K562 (cell line): Measurements from ENCODE around the gene FAM107B. TPM values are rescaled to one million over a fixed set of nuclear protein-coding genes. Genes with fewer than 3 reads are reported as not detected.

ENCODE experiments used
- ATAC-seq: fragments of 200-7000 bp; cut with Tn5 transposase; 3 replicates; pipeline ENCODE4 v1.9.1; 2020; ENCODE audit warnings: moderate library complexity
- BruUV-seq: library from RNA; stranded (reverse); fragments of 400-500 nt; replicated peaks from 2 replicates; lab custom pipeline; 2021; lab: Mats Ljungman, UMichigan
- CTCF ChIA-PET: fragments of 300-600 bp; formaldehyde crosslinking; extraction: SDS; loops from one replicate; lab custom pipeline; 2021; ENCODE audit warnings: low intra/inter-chr PET ratio; lab: Yijun Ruan, JAX
- POLR2A ChIA-PET: fragments of 300-600, 350-650 bp; sonication (Branson Sonifier 250); formaldehyde crosslinking; extraction: SDS; loops from one replicate; lab custom pipeline; 2021; ENCODE audit warnings: antibody characterized with exemption, inconsistent platforms; lab: Yijun Ruan, JAX
- DNase-seq, 4 experiments: peaks; one replicate each; pipeline versions ENCODE4 v3.0.0 to v3.0.0-alpha.2; 2011 to 2018; ENCODE audit warnings: low spot score in 3 of 4, mixed read lengths in 3 of 4; ENCODE audit errors: extremely low read depth in 1 of 4
- FAIRE-seq: peaks from 2 replicates; lab custom pipeline; 2011; peaks lifted over from hg19 to GRCh38; lab: Jason Lieb, UNC
- H2AFZ ChIP-seq: 2 replicates; pipeline ENCODE4 v1.6.0; 2011; ENCODE audit warnings: low read depth, low read length, control low read depth, inconsistent platforms
- H3K27ac ChIP-seq: fragments of 200-600 bp; 3 replicates; pipeline ENCODE4 v1.8.0; 2011; ENCODE audit warnings: low read depth, mild to moderate bottlenecking, control low read depth, inconsistent platforms, low read length, moderate library complexity, mixed read lengths; ENCODE audit errors: extremely low read depth
- H3K27me3 ChIP-seq, 2 experiments: fragments of 300-600 bp in 1 of 2; 2 replicates in 1 of 2; 3 replicates in 1 of 2; pipeline versions ENCODE4 v1.6.0 to v1.8.0; 2011; ENCODE audit warnings: inconsistent platforms in 2 of 2, low read length in 2 of 2, mild to moderate bottlenecking in 1 of 2, mixed read lengths in 1 of 2, moderate library complexity in 1 of 2; ENCODE audit not compliant: control insufficient read depth in 2 of 2, insufficient read depth in 2 of 2
- H3K36me3 ChIP-seq: fragments of 300-600 bp; 3 replicates; pipeline ENCODE4 v1.8.0; 2011; ENCODE audit warnings: mild to moderate bottlenecking, low read length, inconsistent platforms; ENCODE audit not compliant: control insufficient read depth, insufficient read depth
- H3K4me1 ChIP-seq, 2 experiments: fragments of 200-600 bp in 1 of 2; replicated peaks in 1 of 2; 2 replicates in 1 of 2; 3 replicates in 1 of 2; pipeline versions ENCODE4 v1.5.1 to v1.8.0; 2011; ENCODE audit warnings: inconsistent platforms in 2 of 2, low read length in 2 of 2, mild to moderate bottlenecking in 1 of 2, mixed read lengths in 1 of 2, moderate library complexity in 1 of 2; ENCODE audit not compliant: control insufficient read depth in 2 of 2, insufficient read depth in 2 of 2
- H3K4me2 ChIP-seq: 2 replicates; pipeline ENCODE4 v1.6.1; 2011; ENCODE audit warnings: low read length, control low read depth, inconsistent platforms, mixed read lengths; ENCODE audit not compliant: insufficient read depth
- H3K4me3 ChIP-seq: fragments of 200-600 bp; sonication (generic), shearing (Covaris generic); 2 replicates; pipeline ENCODE4 v1.5.1; 2016; ENCODE audit warnings: control low read depth, inconsistent platforms
- H3K79me2 ChIP-seq: fragments of 200-600 bp; 3 replicates; pipeline ENCODE4 v1.8.0; 2011; ENCODE audit warnings: low read length, inconsistent platforms; ENCODE audit not compliant: control insufficient read depth, insufficient read depth
- H3K9ac ChIP-seq, 2 experiments: 2 replicates each; pipeline versions ENCODE4 v1.6.0 to v1.6.1; 2011; ENCODE audit warnings: low read depth in 2 of 2, low read length in 2 of 2, control low read depth in 1 of 2, inconsistent platforms in 1 of 2, mild to moderate bottlenecking in 1 of 2, mixed read lengths in 1 of 2; ENCODE audit not compliant: insufficient read depth in 1 of 2
- H3K9me1 ChIP-seq: one replicate; pipeline ENCODE4 v1.6.0; 2011; ENCODE audit warnings: inconsistent platforms, mild to moderate bottlenecking, low read length, moderate library complexity; ENCODE audit not compliant: control insufficient read depth, insufficient read depth
- H3K9me3 ChIP-seq: replicated peaks from 2 replicates; pipeline ENCODE4 v1.5.1; 2011; ENCODE audit warnings: low read depth, low read length, inconsistent platforms; ENCODE audit not compliant: control insufficient read depth, insufficient read depth
- H4K20me1 ChIP-seq: replicated peaks from 2 replicates; pipeline ENCODE4 v1.6.1; 2011; ENCODE audit warnings: low read length, inconsistent platforms, mixed read lengths; ENCODE audit not compliant: control insufficient read depth, insufficient read depth
- PRMT5 ChIP-seq: sonication (generic); formaldehyde crosslinking; IDR thresholded peaks from 2 replicates; pipeline ENCODE4 v1.5.0; 2020; ENCODE audit warnings: missing genetic modification reagents
- STAT5A ChIP-seq: IDR thresholded peaks from 2 replicates; pipeline ENCODE4 v1.6.1; 2012; ENCODE audit warnings: low read length, inconsistent platforms, borderline replicate concordance
- WGBS: fragments of 100-300 bp; shearing (Covaris generic); methylation state at CpG from one replicate; pipeline ENCODE4 v1.1.6; 2016; ENCODE audit warnings: low coverage, mixed read lengths; ENCODE audit not compliant: insufficient coverage; ENCODE audit errors: missing lambda C conversion rate; 5-methylcytosine and 5-hydroxymethylcytosine counted together
- in situ Hi-C: fragments of 300-500 bp; cut with MboI; formaldehyde crosslinking; loops from 4 replicates; pipeline ENCODE4 v1.15.0; 2018; ENCODE audit warnings: inconsistent platforms, mixed read lengths
- intact Hi-C: fragments of 100-400 bp; cut with micrococcal nuclease; formaldehyde crosslinking; loops from 2 replicates; pipeline ENCODE4 v1.14.2; 2022
- polyA plus RNA-seq, 8 experiments: library from polyadenylated mRNA; depleted of rRNA in 4 of 8; stranded (reverse) in 5 of 8; unstranded in 3 of 8; fragments of >200 nt; fragmentation: Nextera tagmentation in 2 of 8; fragmentation: Illumina TruSeq in 1 of 8; extraction: Ambion mirVana in 2 of 8; extraction: Trizol in 1 of 8; gene quantifications; 2 replicates each; pipeline versions ENCODE4 v1.2.1 to v1.2.3, GENCODE V29; 2011 to 2014; ENCODE audit warnings: inconsistent platforms in 1 of 8, missing spikeins in 1 of 8
- total RNA-seq, 7 experiments: library from RNA; depleted of rRNA in 6 of 7; stranded (reverse); fragments of >200 nt in 6 of 7; fragmentation: Illumina TruSeq in 2 of 7; extraction: Trizol in 2 of 7; gene quantifications; 2 replicates each; pipeline versions ENCODE4 v1.2.1 to v1.2.3, GENCODE V29; 2011 to 2021; ENCODE audit warnings: low replicate concordance in 1 of 7
- TF ChIP-seq, protein P1 (sequence below): sonication (generic); formaldehyde crosslinking; IDR thresholded peaks from 2 replicates; pipeline ENCODE4 v1.8.0; 2023; ENCODE audit warnings: mild to moderate bottlenecking, missing genetic modification reagents

The FAM107B gene
- total and polyA plus RNA-seq, 9 of the 15 experiments (the other 6 are each of a cell fraction or from before 2014, with no cell fraction given) = 0.40 to 2.8 (median 1.4) TPM

DNA sequence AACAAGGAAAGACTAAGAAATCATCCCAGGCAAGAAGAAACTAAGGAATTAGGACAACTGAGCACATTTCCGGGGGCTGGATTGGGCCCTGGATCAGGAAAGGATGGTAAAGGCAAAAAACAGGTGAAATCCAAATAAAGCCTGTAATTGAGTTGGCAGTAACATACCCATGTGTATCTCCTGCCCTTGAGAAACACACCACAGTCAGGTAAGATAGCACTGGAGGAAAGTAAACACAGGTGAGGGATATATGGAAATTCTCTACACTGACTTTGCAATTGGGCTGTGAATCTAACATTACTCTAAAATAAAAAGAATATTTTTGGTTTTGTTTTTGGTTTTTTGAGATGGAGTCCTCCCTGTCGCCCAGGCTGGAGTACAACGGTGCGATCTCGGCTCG lies 303.8 kb downstream of the FAM107B start:
- H3K27ac ChIP-seq = no peak overlapping the region
- no peak overlapping the region for H3K9ac ChIP-seq
- H3K4me1 ChIP-seq = no peaks in the 10 kb centered on the region
- TF ChIP-seq STAT5A = no peak
- no peak for TF ChIP-seq PRMT5
- TF ChIP-seq, protein P1, sequence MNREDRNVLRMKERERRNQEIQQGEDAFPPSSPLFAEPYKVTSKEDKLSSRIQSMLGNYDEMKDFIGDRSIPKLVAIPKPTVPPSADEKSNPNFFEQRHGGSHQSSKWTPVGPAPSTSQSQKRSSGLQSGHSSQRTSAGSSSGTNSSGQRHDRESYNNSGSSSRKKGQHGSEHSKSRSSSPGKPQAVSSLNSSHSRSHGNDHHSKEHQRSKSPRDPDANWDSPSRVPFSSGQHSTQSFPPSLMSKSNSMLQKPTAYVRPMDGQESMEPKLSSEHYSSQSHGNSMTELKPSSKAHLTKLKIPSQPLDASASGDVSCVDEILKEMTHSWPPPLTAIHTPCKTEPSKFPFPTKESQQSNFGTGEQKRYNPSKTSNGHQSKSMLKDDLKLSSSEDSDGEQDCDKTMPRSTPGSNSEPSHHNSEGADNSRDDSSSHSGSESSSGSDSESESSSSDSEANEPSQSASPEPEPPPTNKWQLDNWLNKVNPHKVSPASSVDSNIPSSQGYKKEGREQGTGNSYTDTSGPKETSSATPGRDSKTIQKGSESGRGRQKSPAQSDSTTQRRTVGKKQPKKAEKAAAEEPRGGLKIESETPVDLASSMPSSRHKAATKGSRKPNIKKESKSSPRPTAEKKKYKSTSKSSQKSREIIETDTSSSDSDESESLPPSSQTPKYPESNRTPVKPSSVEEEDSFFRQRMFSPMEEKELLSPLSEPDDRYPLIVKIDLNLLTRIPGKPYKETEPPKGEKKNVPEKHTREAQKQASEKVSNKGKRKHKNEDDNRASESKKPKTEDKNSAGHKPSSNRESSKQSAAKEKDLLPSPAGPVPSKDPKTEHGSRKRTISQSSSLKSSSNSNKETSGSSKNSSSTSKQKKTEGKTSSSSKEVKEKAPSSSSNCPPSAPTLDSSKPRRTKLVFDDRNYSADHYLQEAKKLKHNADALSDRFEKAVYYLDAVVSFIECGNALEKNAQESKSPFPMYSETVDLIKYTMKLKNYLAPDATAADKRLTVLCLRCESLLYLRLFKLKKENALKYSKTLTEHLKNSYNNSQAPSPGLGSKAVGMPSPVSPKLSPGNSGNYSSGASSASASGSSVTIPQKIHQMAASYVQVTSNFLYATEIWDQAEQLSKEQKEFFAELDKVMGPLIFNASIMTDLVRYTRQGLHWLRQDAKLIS (CRISPR knock-in tag) = no peak
- H3K27me3 ChIP-seq = peaks cover 6 to 34% of the 10 kb centered on the region in 2 experiments
- no peak overlapping the region for H2AFZ ChIP-seq
- no peaks in the 10 kb centered on the region for H3K9me3 ChIP-seq
- no peaks in the 10 kb centered on the region for H3K9me1 ChIP-seq
- no peaks in the 10 kb centered on the region for H3K36me3 ChIP-seq
- in situ Hi-C loops = loop anchor here (10.0 kb wide), 1 partner anchor 286 kb away; no protein-coding TSS in a partner anchor
- DNase-seq = no peak
- BruUV-seq = no TSS peak
- H3K4me3 ChIP-seq = no peak overlapping the region
- 0% methylated on average over 6 of the region's 6 CpGs for WGBS
- FAIRE-seq = no peak
- ChIA-PET POLR2A (no interaction called here), CTCF (interaction anchor here (0.7 kb wide), 1 partner anchor 274 kb away, joined by 3 read pairs; no protein-coding TSS in a partner anchor)
- ATAC-seq = no peak
- H3K4me2 ChIP-seq = no peak overlapping the region
- H3K79me2 ChIP-seq = no peaks in the 10 kb centered on the region
- intact Hi-C loops = no loop called here
- no peaks in the 10 kb centered on the region for H4K20me1 ChIP-seq
